Measurements from ENCODE around the gene TNFRSF19.

DNA sequence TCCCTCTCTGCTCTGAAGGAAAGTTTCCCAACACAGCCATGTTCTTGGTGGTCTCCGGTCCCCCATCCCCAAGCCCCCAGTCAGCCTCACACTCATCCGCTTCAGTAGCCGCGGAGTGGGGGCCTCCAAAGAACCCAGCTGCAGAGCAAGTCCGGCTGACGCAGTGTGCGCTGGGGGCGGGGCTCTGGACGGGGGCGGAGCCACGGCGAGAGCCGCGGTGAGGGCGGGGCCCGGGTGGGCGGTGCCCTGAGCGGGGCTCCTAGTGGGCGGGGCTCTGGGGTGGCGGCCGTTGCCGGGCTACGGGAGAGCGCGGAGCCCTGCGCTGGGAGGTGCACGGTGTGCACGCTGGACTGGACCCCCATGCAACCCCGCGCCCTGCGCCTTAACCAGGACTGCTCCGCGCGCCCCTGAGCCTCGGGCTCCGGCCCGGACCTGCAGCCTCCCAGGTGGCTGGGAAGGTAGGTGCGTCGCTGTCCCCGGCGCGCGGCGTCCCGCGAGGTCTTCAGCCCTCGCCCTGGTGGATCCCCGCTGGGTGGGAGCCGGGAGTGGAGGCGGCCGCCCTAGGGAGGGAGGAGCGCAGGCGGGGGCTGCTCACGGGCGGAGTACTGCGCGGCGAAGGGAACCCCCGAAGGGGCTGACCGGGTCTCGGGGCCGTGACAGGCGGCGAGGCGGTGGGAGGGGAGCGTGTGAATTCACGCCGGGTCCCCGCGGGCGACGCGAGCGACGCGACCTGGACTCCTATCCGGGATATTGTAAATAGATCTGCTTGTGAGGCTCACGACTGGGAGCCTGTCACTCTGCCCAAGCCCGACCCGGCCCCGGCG lies 9.1 kb downstream of the TNFRSF19 start:
- no peak for TF ChIP-seq CTCF (IDR thresholded peaks at IDR 0.05; ENCODE audit: low read length)
- TF ChIP-seq EZH2 (IDR thresholded peaks at IDR 0.05; ENCODE audit: borderline replicate concordance, low read length): no peak
